HUES6 (cell line): ENCODE measurements around the gene SPATA31D3.
"Not testable (repeated sequence)": the region's sequence is repeated elsewhere in the genome, so short reads cannot be mapped to it uniquely, and the experiment has no call there.

Experiments
- H3K27ac ChIP-seq: 2 replicates; pipeline ENCODE4 v1.7.0; 2013; ENCODE audit warnings: low read depth, mild to moderate bottlenecking, low read length, inconsistent platforms
- H3K27me3 ChIP-seq: 2 replicates; pipeline ENCODE4 v1.6.1; 2013; ENCODE audit warnings: low read length; ENCODE audit not compliant: control insufficient read depth, insufficient read depth
- H3K36me3 ChIP-seq: 2 replicates; pipeline ENCODE4 v1.6.1; 2013; ENCODE audit warnings: low read length; ENCODE audit not compliant: control insufficient read depth, insufficient read depth
- H3K4me1 ChIP-seq: 2 replicates; pipeline ENCODE4 v1.6.1; 2013; ENCODE audit warnings: low read length; ENCODE audit not compliant: control insufficient read depth, insufficient read depth
- H3K4me3 ChIP-seq: 2 replicates; pipeline ENCODE4 v1.5.1; 2013; ENCODE audit warnings: low read depth, low read length
- H3K9ac ChIP-seq: one replicate; pipeline ENCODE4 v1.6.1; 2013; ENCODE audit warnings: mild to moderate bottlenecking, low read length
- H3K9me3 ChIP-seq: 2 replicates; pipeline ENCODE4 v1.6.1; 2013; ENCODE audit warnings: low read depth, low read length; ENCODE audit not compliant: control insufficient read depth, insufficient read depth

Gene SPATA31D3

GRCh38 chr9:81979196-81979595 lies 35.9 kb downstream of the SPATA31D3 start:
- no peaks in the 10 kb centered on the region for H3K4me1 ChIP-seq
- no peak overlapping the region for H3K4me3 ChIP-seq
- H3K9ac ChIP-seq = no peak overlapping the region
- H3K9me3 ChIP-seq = no peaks in the 10 kb centered on the region
- H3K36me3 ChIP-seq = no peaks in the 10 kb centered on the region
- H3K27me3 ChIP-seq = no peaks in the 10 kb centered on the region
- H3K27ac ChIP-seq = no peak overlapping the region

- H3K9ac ChIP-seq = no peak overlapping the region
- no peaks in the 10 kb centered on the region for H3K9me3 ChIP-seq
- no peaks in the 10 kb centered on the region for H3K4me1 ChIP-seq
- no peaks in the 10 kb centered on the region for H3K36me3 ChIP-seq
- H3K4me3 ChIP-seq = no peak overlapping the region
- H3K27me3 ChIP-seq = no peaks in the 10 kb centered on the region
- H3K27ac ChIP-seq = no peak overlapping the region
Observed at GRCh38 chr9:81980568-81980967, 37.3 kb downstream of the SPATA31D3 start.

GRCh38 chr9:81981883-81982282 lies 38.6 kb downstream of the SPATA31D3 start:
- no peaks in the 10 kb centered on the region for H3K36me3 ChIP-seq
- H3K27ac ChIP-seq = no peak overlapping the region
- no peaks in the 10 kb centered on the region for H3K27me3 ChIP-seq
- no peak overlapping the region for H3K4me3 ChIP-seq
- no peak overlapping the region for H3K9ac ChIP-seq
- H3K4me1 ChIP-seq = no peaks in the 10 kb centered on the region
- no peaks in the 10 kb centered on the region for H3K9me3 ChIP-seq

GRCh38 chr9:81984928-81985327 lies 41.6 kb downstream of the SPATA31D3 start:
- H3K9me3 ChIP-seq = no peaks in the 10 kb centered on the region
- H3K9ac ChIP-seq = no peak overlapping the region
- H3K27me3 ChIP-seq = no peaks in the 10 kb centered on the region
- no peak overlapping the region for H3K4me3 ChIP-seq
- no peaks in the 10 kb centered on the region for H3K4me1 ChIP-seq
- no peak overlapping the region for H3K27ac ChIP-seq
- H3K36me3 ChIP-seq = no peaks in the 10 kb centered on the region

- Histone ChIP-seq H3K4me1 (no peaks in the 10 kb centered on the region), H3K4me3 (no peak overlapping the region), H3K27ac (no peak overlapping the region), H3K27me3 (no peaks in the 10 kb centered on the region), H3K9me3 (no peaks in the 10 kb centered on the region), H3K9ac (no peak overlapping the region), H3K36me3 (no peaks in the 10 kb centered on the region)
Observed at GRCh38 chr9:81986051-81986450, 42.8 kb downstream of the SPATA31D3 start.

GRCh38 chr9:81988472-81988871 lies 45.2 kb downstream of the SPATA31D3 start, which contains the start of gene SPATA31D1:
TSS of gene SPATA31D1 (plus strand) at chr9:81988772. CDS start at chr9:81988819, 47 bp downstream.
- not testable (repeated sequence) for H3K4me3 ChIP-seq, H3K9ac ChIP-seq, H3K27me3 ChIP-seq, H3K4me1 ChIP-seq, H3K36me3 ChIP-seq, H3K27ac ChIP-seq, H3K9me3 ChIP-seq

- H3K4me3 ChIP-seq = no peak overlapping the region
- H3K27ac ChIP-seq = no peak overlapping the region
- H3K9ac ChIP-seq = no peak overlapping the region
- H3K4me1 ChIP-seq = no peaks in the 10 kb centered on the region
- H3K36me3 ChIP-seq = no peaks in the 10 kb centered on the region
- no peaks in the 10 kb centered on the region for H3K27me3 ChIP-seq
- H3K9me3 ChIP-seq = no peaks in the 10 kb centered on the region
Observed at GRCh38 chr9:81989700-81990099, 46.4 kb downstream of the SPATA31D3 start.

- H3K27ac ChIP-seq = no peak overlapping the region
- H3K36me3 ChIP-seq = no peaks in the 10 kb centered on the region
- H3K4me3 ChIP-seq = no peak overlapping the region
Observed at GRCh38 chr9:81993656-81994055, 50.4 kb downstream of the SPATA31D3 start.

More at GRCh38 chr9:81993656-81994055, 50.4 kb downstream of the SPATA31D3 start:
- no peaks in the 10 kb centered on the region for H3K9me3 ChIP-seq
- H3K9ac ChIP-seq = no peak overlapping the region
- no peaks in the 10 kb centered on the region for H3K27me3 ChIP-seq
- H3K4me1 ChIP-seq = no peaks in the 10 kb centered on the region
